Left lung (tissue), 10 donors: Measurements from ENCODE around the gene GATA6. TPM values are rescaled to one million over a fixed set of nuclear protein-coding genes. Genes with fewer than 3 reads are reported as not detected.
A peak's percentile ranks its signal among the peaks of the same experiment; 100 is the strongest.

Experiments
- ATAC-seq: fragments of 200-7000 bp; cut with Tn5 transposase; one replicate; pipeline ENCODE4 v1.9.1; 2020; ENCODE audit warnings: moderate library complexity
- DNase-seq, 4 donors: peaks; one replicate each; pipeline ENCODE4 v3.0.0-alpha.2; 2013 to 2020
- H3K27ac ChIP-seq, 2 donors: fragments of 200-600 bp; sonication (generic) in 1 of 2; one replicate each; pipeline versions ENCODE4 v1.5.0 to v1.8.0; 2020 to 2021
- H3K27me3 ChIP-seq, 2 donors: fragments of 200-600 bp; sonication (generic) in 1 of 2; one replicate each; pipeline versions ENCODE4 v1.5.0 to v1.8.0; 2020 to 2021
- H3K36me3 ChIP-seq, 2 donors: fragments of 200-600 bp; sonication (generic) in 1 of 2; one replicate each; pipeline versions ENCODE4 v1.5.0 to v1.8.0; 2020 to 2021
- H3K4me1 ChIP-seq, 2 donors: fragments of 200-600 bp; one replicate each; pipeline ENCODE4 v1.8.0; 2021
- H3K4me3 ChIP-seq, 2 donors: fragments of 200-600 bp; sonication (generic) in 1 of 2; one replicate each; pipeline versions ENCODE4 v1.5.0 to v1.8.0; 2020 to 2021; ENCODE audit warnings: mild to moderate bottlenecking in 1 of 2
- H3K9me3 ChIP-seq, 2 donors: fragments of 200-600 bp; sonication (generic) in 1 of 2; one replicate each; pipeline versions ENCODE4 v1.5.0 to v1.8.0; 2020 to 2021
- intact Hi-C, 2 donors: fragments of 100-400 bp; cut with DNase I; formaldehyde crosslinking; loops; one replicate each; pipeline versions ENCODE4 v1.11.2 to v1.14.2; 2022
- polyA plus RNA-seq, 6 donors: library from polyadenylated mRNA; unstranded; fragments of 120-200 nt; gene quantifications; one replicate each; pipeline ENCODE4 v1.2.1, GENCODE V29; 2013; ENCODE audit not compliant: insufficient read length in 6 of 6
- total RNA-seq, 2 donors: library from RNA; stranded (reverse); fragmentation: NEBNext Ultra II Directional; extraction: Animal tissue kit (Norgen Biotek cat#: 25700); gene quantifications; one replicate each; pipeline ENCODE4 v1.2.1, GENCODE V29; 2021
- TF ChIP-seq, protein P1 (sequence below), 2 donors: fragments of 200-600 bp; sonication (generic) in 1 of 2; IDR thresholded peaks; one replicate each; pipeline versions ENCODE4 v1.5.0 to v1.8.0; 2021; ENCODE audit warnings: antibody characterized with exemption in 2 of 2
- donor health status: DM: no; HTN: yes; CAD: no.
- donor health status: DM: no; HTN: no; CAD: no.

Gene GATA6
- total and polyA plus RNA-seq, 8 donors, result 20.6 to 71.3 (median 56.8) TPM

DNA sequence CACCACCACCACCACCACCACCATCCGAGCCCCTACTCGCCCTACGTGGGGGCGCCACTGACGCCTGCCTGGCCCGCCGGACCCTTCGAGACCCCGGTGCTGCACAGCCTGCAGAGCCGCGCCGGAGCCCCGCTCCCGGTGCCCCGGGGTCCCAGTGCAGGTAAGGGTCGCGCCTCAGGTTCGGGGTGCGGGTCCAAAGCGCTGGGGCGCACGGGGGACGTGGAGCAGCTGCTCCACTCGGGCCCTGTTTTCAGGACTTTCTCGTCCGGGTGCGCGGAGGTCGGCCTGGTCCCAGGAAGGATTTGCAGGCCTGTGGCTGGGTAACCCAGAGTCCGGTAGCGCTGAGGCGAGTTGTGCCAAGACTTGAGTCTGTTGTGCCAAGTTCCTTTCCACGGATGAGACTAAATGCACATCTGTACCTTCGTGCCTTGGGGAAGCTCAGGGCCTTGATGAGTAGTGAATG lies 2.8 kb downstream of the GATA6 start:
- H3K27ac ChIP-seq, result peak overlapping the region; percentile 55 to 71
- H3K9me3 ChIP-seq, result no peaks in the 10 kb centered on the region
- H3K27me3 ChIP-seq, result peaks cover 20 to 99% of the 10 kb centered on the region in 2 donors
- TF ChIP-seq, protein P1, sequence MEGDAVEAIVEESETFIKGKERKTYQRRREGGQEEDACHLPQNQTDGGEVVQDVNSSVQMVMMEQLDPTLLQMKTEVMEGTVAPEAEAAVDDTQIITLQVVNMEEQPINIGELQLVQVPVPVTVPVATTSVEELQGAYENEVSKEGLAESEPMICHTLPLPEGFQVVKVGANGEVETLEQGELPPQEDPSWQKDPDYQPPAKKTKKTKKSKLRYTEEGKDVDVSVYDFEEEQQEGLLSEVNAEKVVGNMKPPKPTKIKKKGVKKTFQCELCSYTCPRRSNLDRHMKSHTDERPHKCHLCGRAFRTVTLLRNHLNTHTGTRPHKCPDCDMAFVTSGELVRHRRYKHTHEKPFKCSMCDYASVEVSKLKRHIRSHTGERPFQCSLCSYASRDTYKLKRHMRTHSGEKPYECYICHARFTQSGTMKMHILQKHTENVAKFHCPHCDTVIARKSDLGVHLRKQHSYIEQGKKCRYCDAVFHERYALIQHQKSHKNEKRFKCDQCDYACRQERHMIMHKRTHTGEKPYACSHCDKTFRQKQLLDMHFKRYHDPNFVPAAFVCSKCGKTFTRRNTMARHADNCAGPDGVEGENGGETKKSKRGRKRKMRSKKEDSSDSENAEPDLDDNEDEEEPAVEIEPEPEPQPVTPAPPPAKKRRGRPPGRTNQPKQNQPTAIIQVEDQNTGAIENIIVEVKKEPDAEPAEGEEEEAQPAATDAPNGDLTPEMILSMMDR (IDR thresholded peaks at IDR 0.05), result no peak
- DNase-seq (no peak), ATAC-seq (no peak)
- H3K4me3 ChIP-seq, result peak overlapping the region; percentile 31 to 66
- H3K4me1 ChIP-seq, result peaks cover 0 to 21% of the 10 kb centered on the region in 2 donors
- intact Hi-C loops, result loop anchor here in 1 of 2 donors (10.0 kb wide), 2 partner anchors 173 to 393 kb away; no protein-coding TSS in a partner anchor
- no peaks in the 10 kb centered on the region for H3K36me3 ChIP-seq

DNA sequence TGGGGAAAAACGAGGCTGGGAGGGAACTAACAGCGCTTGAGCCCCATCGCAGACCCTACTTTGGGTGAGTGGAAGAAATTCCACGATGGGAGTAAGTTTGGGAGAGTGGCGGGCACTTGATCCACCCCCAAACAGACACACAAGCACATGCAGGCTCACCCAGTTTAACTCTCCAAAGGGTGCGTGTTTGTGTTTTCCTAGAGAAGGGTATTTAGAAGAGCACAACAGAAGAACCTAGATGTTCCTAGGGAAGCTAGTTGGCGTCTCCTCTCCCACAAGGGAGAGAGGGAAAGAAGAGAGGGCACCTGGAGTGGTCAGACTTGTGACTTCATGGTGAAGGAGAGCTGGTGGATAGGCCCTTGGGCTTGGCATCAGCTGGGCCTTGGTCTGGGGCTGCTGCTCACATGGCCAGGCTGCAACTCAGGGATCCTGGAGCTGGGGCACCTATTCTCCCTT lies 3.2 kb downstream of the GATA6 start:
- H3K27ac ChIP-seq, result peak overlapping the region; percentile 55 to 71
- H3K27me3 ChIP-seq, result peaks cover 15 to 99% of the 10 kb centered on the region in 2 donors
- TF ChIP-seq, protein P1 (IDR thresholded peaks at IDR 0.05), result no peak
- peak; percentile 2 for ATAC-seq
- H3K9me3 ChIP-seq, result no peaks in the 10 kb centered on the region
- intact Hi-C loops, result loop anchor here in 1 of 2 donors (10.0 kb wide), 2 partner anchors 172 to 392 kb away; no protein-coding TSS in a partner anchor
- DNase-seq, result peak in 1 of 4 donors; percentile 47
- H3K4me3 ChIP-seq, result peak overlapping the region; percentile 31 to 66
- peaks cover 0 to 21% of the 10 kb centered on the region in 2 donors for H3K4me1 ChIP-seq
- no peaks in the 10 kb centered on the region for H3K36me3 ChIP-seq

DNA sequence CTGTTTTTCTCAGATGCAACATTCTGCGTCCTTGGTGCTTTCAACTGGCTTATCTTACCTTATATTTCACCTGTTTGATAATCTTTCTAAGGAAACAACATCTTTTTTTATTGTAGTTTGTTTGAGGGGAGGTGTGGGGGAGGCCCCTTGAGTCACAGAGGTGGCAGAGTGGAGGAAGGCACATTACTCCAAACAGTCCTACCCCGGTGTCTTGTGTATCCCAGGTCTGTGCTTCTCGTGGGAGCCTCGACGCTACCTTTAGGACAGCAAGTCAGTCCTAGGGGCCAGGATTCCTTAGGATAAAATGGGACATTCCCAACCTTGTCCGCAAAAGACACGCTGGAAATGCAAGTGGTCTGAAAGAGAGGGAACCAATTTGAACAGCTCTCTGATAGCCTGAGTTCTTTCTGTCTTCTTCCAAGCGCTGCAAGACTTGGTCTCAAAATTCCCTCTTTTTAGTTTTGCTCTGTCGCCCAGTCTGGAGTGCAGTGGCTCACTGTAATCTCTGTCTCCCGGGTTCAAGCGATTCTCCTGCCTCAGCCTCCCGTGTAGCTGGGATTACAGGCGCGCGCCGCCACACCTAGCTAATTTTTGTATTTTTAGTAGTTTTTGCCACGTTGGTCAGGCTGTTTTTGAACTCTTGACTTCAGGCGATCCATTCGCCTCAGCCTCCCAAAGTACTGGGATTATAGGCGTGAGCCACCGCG lies 4.0 kb downstream of the GATA6 start:
- peak overlapping the region; percentile 55 to 71 for H3K27ac ChIP-seq
- TF ChIP-seq, protein P1 (IDR thresholded peaks at IDR 0.05), result no peak
- H3K4me3 ChIP-seq, result peak overlapping the region; percentile 31 to 66
- DNase-seq (no peak), ATAC-seq (no peak)
- intact Hi-C loops, result loop anchor here in 1 of 2 donors (10.0 kb wide), 2 partner anchors 171 to 391 kb away; no protein-coding TSS in a partner anchor
- peaks cover 0 to 18% of the 10 kb centered on the region in 2 donors for H3K4me1 ChIP-seq
- no peaks in the 10 kb centered on the region for H3K9me3 ChIP-seq
- no peaks in the 10 kb centered on the region for H3K36me3 ChIP-seq
- H3K27me3 ChIP-seq, result peaks cover 7 to 99% of the 10 kb centered on the region in 2 donors

DNA sequence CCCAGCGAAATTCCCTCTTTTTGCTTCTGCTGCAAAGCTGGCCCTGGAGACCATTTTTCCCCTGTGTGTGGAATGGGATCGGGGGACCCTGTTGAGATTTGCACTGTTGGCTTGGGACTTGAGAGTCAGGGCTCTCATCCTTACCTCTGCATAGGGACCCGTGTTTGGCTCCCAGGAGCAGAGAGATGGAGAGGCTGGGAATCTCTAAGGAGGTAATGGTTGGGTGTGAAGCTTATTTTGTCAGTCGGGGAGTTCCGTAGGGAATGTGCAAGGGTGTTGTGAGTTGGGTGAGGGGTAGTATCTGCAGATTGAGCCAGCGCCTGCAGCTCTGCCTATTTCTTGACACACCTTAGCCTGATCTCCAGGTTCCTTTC lies 4.5 kb downstream of the GATA6 start:
- Histone ChIP-seq H3K27ac (peak overlapping the region; percentile 46 to 71), H3K4me3 (peak overlapping the region; percentile 31 to 66), H3K4me1 (peaks cover 0 to 13% of the 10 kb centered on the region in 2 donors), H3K9me3 (no peaks in the 10 kb centered on the region), H3K27me3 (peaks cover 2 to 99% of the 10 kb centered on the region in 2 donors), H3K36me3 (no peaks in the 10 kb centered on the region)
- no peak for DNase-seq
- TF ChIP-seq, protein P1 (IDR thresholded peaks at IDR 0.05), result no peak
- intact Hi-C loops, result loop anchor here in 1 of 2 donors (10.0 kb wide), 2 partner anchors 171 to 391 kb away; no protein-coding TSS in a partner anchor
- no peak for ATAC-seq
